HepG2 (cell line): ENCODE measurements around the gene PPP1R9B. TPM values are rescaled to one million over a fixed set of nuclear protein-coding genes. Genes with fewer than 3 reads are reported as not detected.

Experiments
- ATAC-seq: fragments of 200-7000 bp; cut with Tn5 transposase; 3 replicates; pipeline ENCODE4 v1.9.1; 2020; ENCODE audit warnings: mild to moderate bottlenecking, moderate library complexity
- BruUV-seq: library from RNA; stranded (reverse); fragments of 400-500 nt; replicated peaks from 2 replicates; lab custom pipeline; 2021; lab: Mats Ljungman, UMichigan
- CTCF ChIA-PET: fragments of 300-600 bp; formaldehyde crosslinking; extraction: SDS; loops from one replicate; lab custom pipeline; 2021; ENCODE audit warnings: low total read pairs, inconsistent platforms, low intra/inter-chr PET ratio; lab: Yijun Ruan, JAX
- POLR2A ChIA-PET: fragments of 350-600 bp; sonication (Branson Sonifier 250); formaldehyde crosslinking; loops from one replicate; lab custom pipeline; 2020; ENCODE audit warnings: antibody characterized with exemption, inconsistent platforms; lab: Yijun Ruan, JAX
- DNase-seq: peaks from one replicate; pipeline ENCODE4 v3.0.0-alpha.2; 2015; ENCODE audit warnings: low spot score
- FAIRE-seq: peaks from 3 replicates; lab custom pipeline; 2011; peaks lifted over from hg19 to GRCh38; lab: Jason Lieb, UNC
- H2AFZ ChIP-seq: one replicate; pipeline ENCODE4 v1.6.1; 2011; ENCODE audit warnings: low read length, inconsistent platforms
- H3K27ac ChIP-seq: fragments of 300-600 bp; 3 replicates; pipeline ENCODE4 v1.8.0; 2011; ENCODE audit warnings: mixed run types, mild to moderate bottlenecking, mixed read lengths, low read length, inconsistent platforms; ENCODE audit not compliant: insufficient read depth; ENCODE audit errors: extremely low read length
- H3K27me3 ChIP-seq, 2 experiments: fragments of 200-600 bp in 1 of 2; 2 replicates in 1 of 2; 3 replicates in 1 of 2; pipeline versions ENCODE4 v1.6.0 to v1.8.0; 2011; ENCODE audit warnings: low read length in 2 of 2, mild to moderate bottlenecking in 2 of 2, moderate library complexity in 2 of 2, inconsistent platforms in 1 of 2; ENCODE audit not compliant: insufficient read depth in 2 of 2, control insufficient read depth in 1 of 2
- H3K36me3 ChIP-seq, 2 experiments: fragments of 200-600 bp in 1 of 2; replicated peaks in 1 of 2; 2 replicates in 1 of 2; 3 replicates in 1 of 2; pipeline versions ENCODE4 v1.5.1 to v1.8.0; 2011; ENCODE audit warnings: low read length in 2 of 2, inconsistent platforms in 1 of 2; ENCODE audit not compliant: insufficient read depth in 2 of 2, control insufficient read depth in 1 of 2
- H3K4me1 ChIP-seq: 2 replicates; pipeline ENCODE4 v1.5.1; 2012; ENCODE audit warnings: low read length, inconsistent platforms; ENCODE audit not compliant: insufficient read depth
- H3K4me2 ChIP-seq: 2 replicates; pipeline ENCODE4 v1.6.0; 2011; ENCODE audit warnings: low read depth, low read length, inconsistent platforms
- H3K4me3 ChIP-seq, 3 experiments: fragments of 200-600 bp in 1 of 3; sonication (generic), shearing (Covaris generic) in 1 of 3; replicated peaks in 1 of 3; 2 replicates each; pipeline ENCODE4 v1.5.1; 2011 to 2016; ENCODE audit warnings: low read length in 3 of 3, inconsistent platforms in 2 of 3, low read depth in 2 of 3, mild to moderate bottlenecking in 2 of 3, control low read depth in 1 of 3, mixed read lengths in 1 of 3; ENCODE audit not compliant: insufficient read depth in 1 of 3
- H3K79me2 ChIP-seq: one replicate; pipeline ENCODE4 v1.6.1; 2011; ENCODE audit warnings: low read length, inconsistent platforms; ENCODE audit not compliant: insufficient read depth
- H3K9ac ChIP-seq: 2 replicates; pipeline ENCODE4 v1.6.0; 2011; ENCODE audit warnings: mild to moderate bottlenecking, low read depth, low read length, inconsistent platforms; ENCODE audit not compliant: insufficient read depth
- H3K9me3 ChIP-seq: 2 replicates; pipeline ENCODE4 v1.5.1; 2012; ENCODE audit warnings: mild to moderate bottlenecking, low read length
- H4K20me1 ChIP-seq: 2 replicates; pipeline ENCODE4 v1.6.0; 2011; ENCODE audit warnings: inconsistent platforms, mild to moderate bottlenecking, low read length, moderate library complexity; ENCODE audit not compliant: insufficient read depth
- PAF1 ChIP-seq: IDR thresholded peaks from 2 replicates; pipeline ENCODE4 v1.6.1; 2016; ENCODE audit warnings: missing genetic modification reagents, missing compliant biosample characterization
- SP4 ChIP-seq: sonication (generic); formaldehyde crosslinking; IDR thresholded peaks from 2 replicates; pipeline ENCODE4 v1.8.1; 2023; ENCODE audit warnings: mild to moderate bottlenecking, missing genetic modification reagents
- ZNF570 ChIP-seq: sonication (generic); formaldehyde crosslinking; IDR thresholded peaks from 2 replicates; pipeline ENCODE4 v1.4.0; 2020; ENCODE audit warnings: mild to moderate bottlenecking, missing genetic modification reagents, borderline replicate concordance
- ZNF616 ChIP-seq: sonication (generic); formaldehyde crosslinking; IDR thresholded peaks from 2 replicates; pipeline ENCODE4 v1.5.0; 2020; ENCODE audit warnings: low read depth, mild to moderate bottlenecking, missing genetic modification reagents
- WGBS: methylation state at CpG from one replicate; pipeline ENCODE4 v1.1.6; 2017; ENCODE audit warnings: low lambda C conversion rate; 5-methylcytosine and 5-hydroxymethylcytosine counted together
- in situ Hi-C: cut with HindIII; loops from 2 replicates; pipeline ENCODE4 v1.10.0; 2017; ENCODE audit warnings: low pct_unique_long_range_greater_than_20kb; ENCODE audit not compliant: extremely low pct_ligation_motif_present
- intact Hi-C: fragments of 100-400 bp; cut with micrococcal nuclease; formaldehyde crosslinking; loops from one replicate; pipeline ENCODE4 v1.10.0; 2022; ENCODE audit not compliant: unreplicated experiment
- polyA plus RNA-seq, 8 experiments: library from polyadenylated mRNA; depleted of rRNA in 3 of 8; stranded (reverse) in 7 of 8; unstranded in 1 of 8; fragments of >200 nt; fragmentation: Illumina TruSeq in 4 of 8; extraction: Trizol in 4 of 8; gene quantifications; 2 replicates each; pipeline versions ENCODE4 v1.2.1 to v1.2.3, GENCODE V29; 2011 to 2016; ENCODE audit warnings: low read depth in 4 of 8, missing spikeins in 1 of 8, mixed read lengths in 1 of 8; ENCODE audit not compliant: insufficient read depth in 1 of 8
- total RNA-seq, 5 experiments: library from RNA; depleted of rRNA; stranded (reverse); fragments of >200 nt; fragmentation: Illumina TruSeq; extraction: Trizol; gene quantifications; 2 replicates each; pipeline ENCODE4 v1.2.3, GENCODE V29; 2016; ENCODE audit warnings: low read depth in 1 of 5
- TF ChIP-seq, protein P1 (sequence below): sonication (generic); formaldehyde crosslinking; IDR thresholded peaks from 2 replicates; pipeline ENCODE4 v1.8.1; 2023; ENCODE audit warnings: missing genetic modification reagents, mild to moderate bottlenecking, borderline replicate concordance
- TF ChIP-seq, protein P2 (sequence below): conservative IDR thresholded peaks from 2 replicates; pipeline ENCODE4 v1.6.1; 2018; ENCODE audit warnings: missing genetic modification reagents

PPP1R9B gene
- total and polyA plus RNA-seq, 2 of the 13 experiments (the other 11 are each of a cell fraction or from before 2014, with no cell fraction given) = 9.4 to 15.8 TPM

DNA sequence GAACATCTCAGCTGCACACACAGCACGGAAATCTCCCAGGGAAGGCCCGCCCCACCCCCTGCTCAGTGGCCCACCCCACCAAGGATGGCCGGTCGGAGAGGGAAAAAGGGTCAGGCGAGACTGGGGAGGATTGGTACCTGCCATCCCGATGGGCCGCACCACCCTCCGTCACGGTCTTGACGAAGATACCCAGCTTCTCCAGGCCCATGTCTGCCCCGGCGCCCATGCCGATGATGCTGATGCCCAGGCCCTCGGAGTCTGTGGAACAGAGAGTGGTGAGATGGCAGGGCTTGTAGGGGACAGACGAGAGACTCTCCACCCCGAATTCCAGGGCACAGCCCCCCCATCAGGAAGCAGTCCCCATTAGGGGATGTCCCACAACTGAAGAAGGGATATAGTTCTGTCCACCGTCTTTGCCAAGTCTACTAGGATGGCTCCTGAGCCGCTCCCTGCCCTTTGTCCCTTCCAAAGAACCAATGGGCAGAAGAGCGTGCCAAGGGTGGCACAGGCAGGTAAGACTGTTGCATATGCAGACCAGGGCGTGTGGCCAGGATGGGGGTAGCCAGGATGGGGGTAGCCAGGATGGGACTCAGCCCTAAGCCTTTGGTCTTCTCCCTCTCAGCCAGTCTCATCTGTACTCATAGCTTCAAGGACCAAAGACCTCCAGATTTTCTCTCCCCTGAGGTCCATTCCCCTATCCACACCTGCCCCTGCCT lies 6.9 kb downstream of the PPP1R9B start:
- WGBS = 94% methylated on average over 20 of the region's 20 CpGs
- Histone ChIP-seq H3K4me1 (peaks cover 47% of the 10 kb centered on the region), H3K4me2 (no peak overlapping the region), H3K27ac (no peak overlapping the region), H4K20me1 (peaks cover 17% of the 10 kb centered on the region; the same call in 1 of the 2 replicates), H2AFZ (no peak overlapping the region), H3K27me3 (no peaks in the 10 kb centered on the region), H3K79me2 (peaks cover 23% of the 10 kb centered on the region), H3K4me3 (no peak overlapping the region), H3K9ac (no peak overlapping the region), H3K36me3 (peaks cover 45 to 62% of the 10 kb centered on the region in 2 experiments), H3K9me3 (no peaks in the 10 kb centered on the region)
- no peak for ATAC-seq
- ChIA-PET CTCF (no interaction called here), POLR2A (no interaction called here)
- no peak for FAIRE-seq
- BruUV-seq = no TSS peak
- TF ChIP-seq, protein P1, sequence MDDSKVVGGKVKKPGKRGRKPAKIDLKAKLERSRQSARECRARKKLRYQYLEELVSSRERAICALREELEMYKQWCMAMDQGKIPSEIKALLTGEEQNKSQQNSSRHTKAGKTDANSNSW (CRISPR knock-in tag) = no peak
- TF ChIP-seq PAF1 (CRISPR knock-in tag) (no peak), ZNF616 (CRISPR knock-in tag) (no peak)
- in situ Hi-C loops = no loop called here
- no peak for DNase-seq
- intact Hi-C loops = no loop called here

DNA sequence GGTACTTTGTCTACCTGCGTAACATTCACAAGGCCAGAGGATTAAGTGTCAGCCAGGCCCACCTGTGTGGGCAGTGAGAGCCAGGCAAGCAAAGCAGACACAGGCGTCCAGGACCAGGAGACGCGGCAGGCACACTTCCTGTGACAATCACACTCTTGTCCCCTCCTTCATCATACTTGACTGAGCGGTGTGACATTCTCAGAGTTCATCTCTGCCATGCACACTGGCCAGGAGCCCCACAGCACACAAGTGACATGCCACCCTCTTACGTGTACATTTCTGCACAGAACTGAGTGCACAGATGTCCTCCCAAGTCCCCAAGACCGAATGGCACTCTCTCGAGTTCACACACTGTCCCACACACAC lies 8.7 kb downstream of the PPP1R9B start:
- in situ Hi-C loops = no loop called here

More for the DNA sequence above, 8.7 kb downstream of the PPP1R9B start:
- ChIA-PET CTCF (no interaction called here), POLR2A (no interaction called here)
- H3K9me3 ChIP-seq = no peaks in the 10 kb centered on the region
- no peak for FAIRE-seq
- no peak for DNase-seq
- no peak for TF ChIP-seq ZNF570 (CRISPR knock-in tag)
- TF ChIP-seq, protein P2, sequence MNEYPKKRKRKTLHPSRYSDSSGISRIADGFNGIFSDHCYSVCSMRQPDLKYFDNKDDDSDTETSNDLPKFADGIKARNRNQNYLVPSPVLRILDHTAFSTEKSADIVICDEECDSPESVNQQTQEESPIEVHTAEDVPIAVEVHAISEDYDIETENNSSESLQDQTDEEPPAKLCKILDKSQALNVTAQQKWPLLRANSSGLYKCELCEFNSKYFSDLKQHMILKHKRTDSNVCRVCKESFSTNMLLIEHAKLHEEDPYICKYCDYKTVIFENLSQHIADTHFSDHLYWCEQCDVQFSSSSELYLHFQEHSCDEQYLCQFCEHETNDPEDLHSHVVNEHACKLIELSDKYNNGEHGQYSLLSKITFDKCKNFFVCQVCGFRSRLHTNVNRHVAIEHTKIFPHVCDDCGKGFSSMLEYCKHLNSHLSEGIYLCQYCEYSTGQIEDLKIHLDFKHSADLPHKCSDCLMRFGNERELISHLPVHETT (CRISPR knock-in tag) = no peak
- TF ChIP-seq SP4 (CRISPR knock-in tag) = no peak
- no peak for ATAC-seq
- WGBS = 95% methylated on average over 8 of the region's 8 CpGs
- H3K27me3 ChIP-seq = no peaks in the 10 kb centered on the region
- no peak overlapping the region for H3K4me3 ChIP-seq
- intact Hi-C loops = no loop called here
- BruUV-seq = no TSS peak
- H3K9ac ChIP-seq = no peak overlapping the region
- H3K4me1 ChIP-seq = peaks cover 28% of the 10 kb centered on the region
- no peak overlapping the region for H3K27ac ChIP-seq
- H3K4me2 ChIP-seq = no peak overlapping the region
- peaks cover 9% of the 10 kb centered on the region; the same call in 1 of the 2 replicates for H4K20me1 ChIP-seq
- peaks cover 5% of the 10 kb centered on the region for H3K79me2 ChIP-seq
- no peak overlapping the region for H2AFZ ChIP-seq
- peaks cover 56 to 72% of the 10 kb centered on the region in 2 experiments for H3K36me3 ChIP-seq
